Stimulated activated naive CD4-positive, alpha-beta T cell (primary cell): Measurements from ENCODE around the gene PRDM16.

Experiments used
- DNase-seq, 6 experiments: peaks; one replicate each; lab custom pipeline; 2025; lab: John Stamatoyannopoulos, UW

Gene PRDM16

DNA sequence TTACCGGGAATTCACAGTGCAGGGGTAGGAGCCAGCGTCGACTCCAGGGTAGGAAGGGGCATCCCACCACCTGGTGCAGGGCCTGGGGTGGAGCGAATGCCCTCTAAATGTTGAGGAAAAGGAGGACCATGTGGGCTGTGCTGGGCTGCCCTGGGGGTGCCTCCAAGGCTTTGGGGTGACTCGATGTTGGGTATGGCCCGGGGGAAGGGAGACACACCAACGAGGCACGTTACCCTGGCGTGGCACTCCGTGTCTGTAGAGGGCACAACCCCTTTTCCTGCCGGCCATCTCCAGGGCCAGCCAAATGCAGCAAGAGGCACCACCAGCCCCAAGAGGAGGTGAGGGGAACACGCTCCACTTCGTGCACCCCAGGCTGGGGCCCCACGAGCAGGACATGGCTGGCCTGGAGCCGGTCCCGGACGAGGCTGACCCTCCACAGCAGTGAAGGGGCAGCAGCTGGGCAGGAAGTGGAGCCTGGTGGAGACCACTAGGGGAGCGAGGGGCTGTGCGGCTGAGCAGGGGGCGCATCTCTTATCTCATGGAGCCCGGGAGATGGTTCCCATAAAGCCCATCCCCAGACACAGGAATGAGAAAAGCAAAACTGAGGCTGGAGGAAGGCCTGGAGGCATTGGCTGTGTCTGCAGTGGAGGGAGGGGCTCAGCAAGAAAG lies 36.5 kb upstream of the PRDM16 start:
- no peak for DNase-seq

DNA sequence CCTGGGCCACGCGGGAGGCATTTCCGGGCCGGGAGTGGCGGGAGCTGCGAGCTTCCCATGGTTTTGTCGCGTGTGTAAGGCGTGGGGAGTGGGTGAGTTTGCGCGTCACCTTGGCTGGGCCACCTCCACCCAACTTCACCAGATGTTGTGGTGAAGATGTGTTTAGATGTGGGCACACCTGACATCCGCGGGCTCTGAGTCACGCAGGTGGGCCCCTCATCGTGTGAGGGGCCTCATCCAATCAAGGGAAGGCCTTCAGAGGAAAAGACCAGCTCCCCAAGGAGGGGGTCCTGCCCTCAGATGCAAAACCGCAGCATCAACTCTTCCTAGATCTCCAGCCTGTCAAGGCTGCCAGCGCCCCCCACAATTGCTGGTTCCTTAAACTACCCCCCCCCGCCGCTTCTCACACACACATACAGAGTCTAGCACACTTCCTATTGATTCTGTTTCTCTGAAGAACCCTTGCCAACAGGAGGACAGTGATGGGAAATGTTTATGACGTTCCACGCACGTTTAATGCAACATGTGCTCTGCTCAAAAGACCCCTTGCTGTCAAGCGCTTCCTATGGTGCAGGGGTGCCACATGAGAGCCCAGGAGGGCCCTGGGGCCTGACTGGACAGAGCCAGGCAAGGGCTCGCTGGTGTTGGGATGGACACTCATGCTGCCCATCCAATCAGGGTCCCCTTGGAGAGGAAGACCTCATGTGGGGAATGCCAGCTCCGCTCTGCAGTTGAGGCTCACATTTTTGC lies 35.8 kb upstream of the PRDM16 start:
- DNase-seq, result peak; percentile 33 to 84 (median 50)

DNA sequence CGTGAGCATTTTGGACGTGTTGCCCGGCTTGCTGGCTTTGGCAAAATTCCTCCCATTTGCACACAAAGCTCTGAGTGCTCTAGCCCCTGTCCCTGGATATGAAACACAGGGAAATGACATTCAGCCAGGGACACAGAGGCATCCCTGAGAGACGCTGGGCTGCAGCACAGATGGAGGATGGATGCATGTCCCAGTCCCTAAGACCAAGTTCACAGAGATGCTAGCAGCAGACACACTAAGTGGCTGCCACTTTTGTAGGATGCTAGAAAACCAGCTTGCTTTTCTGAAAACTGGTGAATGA lies 35.3 kb upstream of the PRDM16 start:
- DNase-seq, result no peak

DNA sequence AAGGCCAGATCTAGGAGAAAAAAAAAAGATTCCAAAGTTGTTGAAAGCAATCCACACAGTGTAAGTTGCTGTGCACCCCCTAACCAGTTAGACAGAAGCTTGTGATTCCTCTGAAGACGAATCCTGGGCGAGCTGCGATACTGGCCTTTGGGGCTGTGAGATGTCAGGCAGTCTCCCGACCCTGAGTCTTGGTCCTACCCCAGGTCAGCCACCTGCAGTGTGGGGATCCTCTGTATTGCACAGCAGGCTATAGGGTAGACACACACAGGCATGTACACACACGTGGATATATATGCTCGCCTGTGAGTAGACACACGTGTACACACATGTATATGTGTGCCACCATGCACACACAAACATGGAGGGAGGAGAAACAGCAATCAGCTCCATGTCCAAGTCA lies 34.8 kb upstream of the PRDM16 start:
- no peak for DNase-seq

DNA sequence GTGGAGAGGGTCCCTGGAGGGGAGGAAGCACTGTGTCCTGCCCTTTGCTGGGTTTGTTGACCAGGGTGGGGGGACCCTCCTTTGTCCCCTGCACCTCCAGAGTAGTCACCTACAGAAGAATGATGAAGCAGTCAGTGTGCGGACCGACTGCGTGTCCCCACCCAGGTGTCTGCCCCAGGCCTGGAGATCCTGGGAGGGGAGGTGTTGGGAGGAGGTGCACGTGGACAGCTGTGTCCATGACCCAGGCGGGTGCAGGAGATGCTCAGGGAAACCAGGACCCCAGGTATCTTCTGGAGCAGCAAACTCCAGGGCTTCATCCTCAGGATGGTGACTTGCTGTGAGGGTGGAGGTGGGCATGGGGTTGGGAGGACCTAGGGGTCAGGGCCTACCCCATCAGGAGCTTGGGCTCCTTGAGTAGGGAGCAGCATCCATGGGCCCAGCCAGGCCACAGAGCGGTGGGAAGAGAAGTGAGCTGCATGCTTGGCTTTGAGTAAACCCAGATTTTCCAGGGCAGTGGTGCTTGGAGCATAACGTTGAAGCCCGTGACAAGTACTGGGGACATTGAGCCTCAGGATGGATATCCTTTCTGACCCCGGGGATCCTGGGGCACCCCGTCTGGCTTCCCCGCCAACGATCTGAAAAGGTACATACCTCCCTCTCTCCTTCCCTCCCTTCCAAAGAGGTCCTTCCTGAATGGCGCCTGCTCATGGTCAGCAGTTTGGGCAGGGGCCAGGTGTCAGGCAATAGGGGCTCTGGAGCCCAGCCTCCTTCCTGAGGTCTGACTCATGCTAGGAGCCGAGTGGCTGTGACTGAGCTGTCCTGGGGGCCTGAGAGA lies 34.1 kb upstream of the PRDM16 start:
- DNase-seq, result no peak

DNA sequence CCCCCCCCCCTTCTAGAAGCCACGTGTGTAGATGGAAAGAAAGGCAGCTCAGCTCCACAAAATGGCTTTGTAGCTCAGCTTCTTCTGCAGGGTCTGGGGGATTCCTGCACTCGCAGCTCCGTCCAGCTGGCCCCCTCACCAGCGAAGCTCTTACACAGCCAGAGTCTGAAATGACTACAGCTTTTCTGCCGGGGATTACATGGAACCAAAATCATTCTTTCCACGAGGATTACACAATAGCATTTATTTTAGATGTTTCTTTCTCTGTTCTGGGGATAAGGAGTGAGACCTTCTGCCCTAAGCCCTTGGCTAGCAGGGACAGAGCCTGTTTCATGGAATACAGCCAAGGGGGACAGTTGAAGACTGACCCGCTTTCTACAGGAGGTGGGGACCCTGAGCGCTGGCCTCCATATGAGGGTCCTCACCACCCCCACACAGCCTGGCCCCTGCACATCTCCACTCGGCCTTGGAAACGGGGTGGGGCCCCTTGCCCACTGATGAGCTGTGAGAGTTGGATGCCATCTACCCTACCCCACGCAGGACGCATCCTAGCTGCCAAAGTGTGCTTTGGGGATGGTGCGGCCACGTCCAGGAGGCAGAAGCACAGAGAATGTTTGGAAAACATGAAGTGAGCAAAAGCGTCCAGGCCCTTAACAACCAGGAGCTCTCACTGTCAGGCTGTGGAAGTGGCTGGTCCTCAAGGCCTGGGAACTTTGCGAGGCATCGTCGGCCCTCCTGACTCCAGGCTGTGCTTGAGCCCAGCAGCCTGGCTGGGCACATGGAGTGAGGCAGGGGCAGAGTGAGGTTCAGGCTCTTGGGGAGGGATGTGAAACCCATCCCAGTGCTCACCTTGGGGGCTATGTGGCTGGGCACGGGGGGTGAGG lies 33.2 kb upstream of the PRDM16 start:
- no peak for DNase-seq

DNA sequence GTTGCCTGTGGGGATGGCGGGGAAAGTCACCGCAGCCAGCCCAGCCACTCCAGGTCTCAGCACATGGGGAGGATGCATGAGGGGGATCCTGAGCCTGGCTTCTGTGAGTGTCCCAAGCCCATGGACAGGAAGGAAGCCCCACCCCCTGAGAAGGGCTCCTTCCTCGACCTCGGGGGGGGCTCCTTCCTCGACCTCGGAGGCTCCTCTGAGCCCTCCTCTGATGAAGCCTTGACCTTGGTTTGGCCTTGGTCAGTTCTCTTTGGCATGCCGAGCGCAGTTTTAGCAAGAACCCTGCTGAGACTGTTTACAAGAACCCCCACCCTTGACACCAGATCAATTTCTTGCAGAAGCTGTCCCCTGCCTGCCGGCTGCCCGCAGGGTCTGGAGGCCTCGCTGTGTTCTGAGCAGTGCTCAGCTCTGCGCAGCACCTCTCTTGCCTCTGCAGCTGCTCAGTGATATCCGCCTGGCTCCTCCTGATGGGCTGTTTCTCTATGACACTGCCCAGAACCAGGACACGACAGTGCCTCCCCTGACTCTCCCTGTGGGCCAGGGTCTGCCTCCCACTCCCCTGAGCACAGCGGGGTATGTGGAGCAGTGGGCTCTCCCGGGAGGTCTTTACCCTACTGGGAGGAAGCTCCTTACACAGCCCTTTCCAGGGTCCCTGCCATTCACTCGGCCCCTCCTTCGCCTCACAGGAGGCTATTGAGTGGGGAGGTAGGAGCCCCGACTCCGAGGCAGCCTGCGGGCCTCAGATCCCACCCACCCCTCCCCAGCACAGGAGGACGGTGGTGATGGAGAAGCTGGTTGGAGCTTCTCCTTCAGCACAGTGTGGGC lies 32.3 kb upstream of the PRDM16 start:
- DNase-seq, result no peak

DNA sequence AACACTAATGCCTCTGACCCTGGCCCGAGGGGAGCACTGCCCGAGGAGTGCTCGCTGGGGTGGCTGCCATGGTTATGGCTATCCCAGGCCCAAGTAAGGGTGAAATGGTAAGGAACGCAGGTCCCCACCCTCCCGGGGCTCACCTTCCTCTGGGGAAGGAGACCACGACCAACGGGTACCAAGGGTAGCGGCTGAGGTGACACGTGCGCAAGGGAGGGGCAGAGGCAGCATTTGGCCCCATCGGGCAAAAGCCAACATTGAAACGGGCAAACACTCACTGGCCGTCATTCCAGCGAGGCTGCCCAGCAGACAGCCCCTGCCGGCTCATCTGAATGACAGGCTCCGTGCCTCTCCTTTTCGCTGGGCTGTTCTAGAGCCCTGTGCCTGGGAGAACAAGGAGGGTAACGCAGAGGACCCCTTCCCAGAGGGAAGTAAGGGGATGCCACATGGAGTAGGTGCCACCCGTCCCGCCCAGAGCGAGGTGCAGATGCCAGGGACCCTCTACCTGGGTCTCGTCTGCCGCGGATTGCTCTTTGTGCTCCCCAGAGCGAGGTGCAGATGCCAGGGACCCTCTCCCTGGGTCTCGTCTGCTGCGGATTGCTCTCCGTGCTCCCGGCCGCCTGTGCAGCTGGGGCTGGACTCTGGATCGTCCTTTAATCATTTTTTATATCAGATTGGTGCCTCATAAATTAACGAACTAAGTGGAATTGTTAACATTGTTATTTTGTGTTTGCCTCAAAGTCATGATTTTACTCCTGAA lies 31.5 kb upstream of the PRDM16 start:
- no peak for DNase-seq

DNA sequence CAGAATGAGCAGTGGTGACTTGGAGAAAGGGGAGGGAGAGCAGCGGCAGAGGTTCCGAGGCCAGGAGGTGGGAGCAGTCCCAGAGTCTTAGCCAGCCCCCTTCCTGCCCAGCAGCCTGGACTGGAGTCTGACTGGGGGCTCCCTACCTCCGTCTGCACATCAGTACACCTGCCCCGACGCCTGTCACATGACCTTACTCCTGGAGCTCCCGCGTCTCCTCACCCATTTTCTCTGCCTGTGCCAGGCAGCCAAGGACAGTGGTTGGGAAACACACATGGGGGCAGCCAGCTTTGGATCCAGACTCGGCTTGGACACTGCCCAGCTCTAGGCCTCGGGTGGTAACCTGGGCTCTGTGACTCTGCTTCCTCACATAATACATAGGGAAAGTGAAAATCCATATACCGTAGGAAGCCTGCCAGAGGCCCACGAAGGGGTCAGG lies 30.9 kb upstream of the PRDM16 start:
- no peak for DNase-seq

DNA sequence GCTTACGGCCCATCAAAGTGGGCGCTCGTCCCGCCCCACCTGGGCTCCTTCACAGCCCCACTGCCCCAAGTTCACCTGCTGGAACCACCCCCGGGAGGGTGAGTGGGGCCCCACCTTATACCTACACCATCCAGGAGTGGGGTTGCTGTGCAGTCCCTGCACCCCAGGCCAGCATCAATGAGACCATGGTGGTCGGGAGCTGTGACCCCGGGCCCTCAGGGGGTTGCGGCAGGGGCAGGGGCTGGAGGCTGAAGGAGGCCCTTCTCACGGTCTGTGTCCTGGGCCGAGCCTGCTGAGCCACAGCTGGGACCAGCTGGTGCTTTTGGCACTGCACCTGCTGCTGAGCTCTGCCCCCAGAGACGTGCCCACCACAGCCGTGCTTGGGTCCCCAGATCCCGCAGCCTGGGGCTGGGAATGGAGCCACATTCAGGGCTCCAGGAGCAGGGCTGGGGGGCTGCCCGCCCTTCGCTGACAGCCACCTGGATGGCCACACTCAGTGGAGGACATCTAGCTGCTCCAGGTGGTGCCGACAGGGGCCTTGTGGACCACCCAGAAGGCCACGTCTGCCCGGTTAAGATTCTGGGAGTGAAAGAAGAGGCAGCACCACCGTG lies 30.3 kb upstream of the PRDM16 start:
- DNase-seq, result no peak

DNA sequence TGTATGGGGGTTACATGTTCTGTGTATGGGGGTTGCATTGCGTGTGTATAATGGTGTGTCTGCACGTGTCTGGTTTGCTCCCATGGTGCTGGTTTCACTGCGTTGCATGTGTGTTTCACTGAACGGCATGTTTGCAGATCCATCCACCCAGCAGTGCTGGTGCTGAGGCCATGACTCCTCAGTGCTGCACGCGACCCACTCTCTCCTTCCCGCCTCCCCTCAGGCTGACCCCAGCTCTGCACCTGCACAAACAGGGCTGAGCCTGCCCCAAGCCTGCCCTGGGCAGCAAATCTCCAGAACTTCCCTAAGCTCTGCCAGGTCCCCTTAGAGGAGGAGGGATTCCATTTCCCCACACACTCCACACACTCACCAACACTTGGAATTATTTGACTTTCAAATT lies 29.0 kb upstream of the PRDM16 start:
- no peak for DNase-seq

DNA sequence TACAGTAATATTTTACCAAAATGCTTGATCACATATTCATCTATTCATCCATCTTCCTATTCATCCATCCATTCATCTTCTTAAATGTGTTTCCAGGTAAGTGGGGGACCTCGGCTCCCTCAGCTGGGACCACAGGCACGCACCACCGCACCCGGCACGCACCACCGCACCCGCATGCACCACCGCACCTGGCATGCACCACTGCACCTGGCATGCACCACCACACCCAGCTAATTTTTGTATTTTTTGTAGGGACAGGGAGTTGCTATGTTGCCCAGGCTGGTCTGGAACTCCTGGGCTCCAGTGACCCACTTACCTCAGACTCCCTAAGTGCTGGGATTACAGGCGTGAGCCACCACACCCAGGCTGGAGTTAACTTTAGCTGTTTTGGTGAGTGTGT lies 26.5 kb upstream of the PRDM16 start:
- no peak for DNase-seq

DNA sequence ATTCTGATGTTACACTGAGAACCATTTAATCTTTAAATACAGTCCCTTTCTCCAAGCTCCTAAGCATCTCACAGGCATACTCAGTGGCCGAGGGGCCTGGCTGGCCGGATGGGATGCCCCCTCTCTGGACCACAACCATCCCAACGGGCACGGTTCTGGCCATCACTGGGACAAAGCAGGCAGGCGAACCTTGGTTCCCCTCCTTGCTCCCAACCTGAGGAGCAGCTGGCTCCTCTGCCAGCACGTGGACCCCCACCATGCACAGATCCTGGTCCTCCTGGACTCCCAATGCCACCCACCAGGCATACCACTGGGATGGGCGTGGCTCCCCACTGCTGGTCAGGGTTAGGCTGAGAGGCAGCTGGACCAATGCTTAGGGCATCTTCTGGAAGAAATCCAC lies 19.8 kb upstream of the PRDM16 start:
- no peak for DNase-seq

DNA sequence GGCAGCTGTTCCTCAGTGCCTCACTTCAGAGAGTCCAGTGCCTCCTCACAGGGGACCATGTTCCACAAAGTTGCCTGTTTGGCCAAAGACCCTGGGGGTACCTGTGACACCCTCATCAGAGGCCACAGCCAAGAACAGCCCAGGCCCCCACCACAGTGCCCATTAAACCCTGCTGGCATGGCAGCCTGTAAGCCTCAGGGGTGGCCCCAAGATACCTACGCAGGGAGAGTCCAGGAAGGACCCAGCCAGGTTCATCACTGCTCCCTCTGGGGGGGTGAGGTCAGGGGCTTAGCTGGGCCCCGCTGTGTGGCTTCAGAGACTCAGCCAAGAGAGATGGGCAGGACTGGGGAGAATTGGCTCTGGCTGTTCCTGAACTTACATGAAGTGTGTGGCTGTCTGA lies 19.1 kb upstream of the PRDM16 start:
- no peak for DNase-seq

DNA sequence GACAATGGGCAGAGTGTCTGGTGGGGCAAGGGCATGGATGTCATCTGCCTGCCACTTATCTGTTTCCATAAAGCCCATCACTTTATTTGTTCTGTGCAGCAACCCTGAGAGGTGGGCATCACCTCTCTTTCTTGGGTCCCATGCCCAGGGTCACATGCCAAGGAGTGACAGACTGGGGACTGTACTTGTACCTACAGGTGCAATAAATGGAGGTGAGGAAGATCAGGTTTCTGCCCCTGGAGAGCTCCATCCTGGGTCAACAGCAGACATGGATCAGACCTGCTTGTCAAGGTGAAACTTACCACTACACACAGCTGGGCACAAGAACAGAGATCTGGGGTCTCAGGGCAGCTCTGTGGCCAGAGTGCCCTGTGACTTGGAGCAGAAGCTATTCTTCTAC lies 18.4 kb upstream of the PRDM16 start:
- no peak for DNase-seq

DNA sequence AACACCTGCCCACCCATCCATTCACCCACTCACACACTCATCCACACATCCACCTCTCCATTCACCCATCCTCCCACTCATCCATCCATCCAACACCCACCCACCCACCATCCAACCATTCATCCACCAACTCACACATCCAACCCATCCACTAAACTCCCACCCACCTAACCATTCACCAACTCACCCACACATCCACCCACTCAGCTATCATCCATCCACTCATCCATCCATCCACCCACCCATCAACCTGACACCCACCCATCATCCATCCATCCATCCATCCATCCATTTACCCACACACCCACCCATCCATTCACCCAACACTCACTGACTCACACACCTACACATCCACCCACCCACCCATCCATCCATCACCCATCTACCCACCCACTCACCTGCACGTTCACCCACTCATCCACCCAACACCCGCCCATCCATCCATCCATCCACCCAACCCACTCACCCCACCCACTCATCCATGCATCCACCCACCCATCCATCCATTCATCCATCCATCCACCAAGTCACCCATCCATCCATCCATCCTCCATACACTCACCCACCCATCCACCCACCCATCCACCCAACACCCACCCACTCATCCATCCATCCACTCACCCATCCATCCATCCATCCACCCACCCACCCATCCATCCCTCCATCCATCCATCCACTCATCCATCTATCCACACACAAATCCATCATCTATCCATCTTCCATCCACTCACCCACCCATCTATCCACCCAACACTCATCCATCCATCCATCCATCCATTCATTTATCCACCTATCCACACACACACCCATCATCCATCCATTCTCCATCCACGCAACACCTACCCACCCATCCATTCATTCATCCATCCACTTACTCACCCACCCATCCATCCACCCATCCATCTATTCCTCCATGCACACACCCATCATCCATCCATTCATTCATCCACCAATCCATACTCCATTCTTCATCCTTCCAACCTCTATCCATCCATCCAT lies 17.4 kb upstream of the PRDM16 start:
- no peak for DNase-seq

DNA sequence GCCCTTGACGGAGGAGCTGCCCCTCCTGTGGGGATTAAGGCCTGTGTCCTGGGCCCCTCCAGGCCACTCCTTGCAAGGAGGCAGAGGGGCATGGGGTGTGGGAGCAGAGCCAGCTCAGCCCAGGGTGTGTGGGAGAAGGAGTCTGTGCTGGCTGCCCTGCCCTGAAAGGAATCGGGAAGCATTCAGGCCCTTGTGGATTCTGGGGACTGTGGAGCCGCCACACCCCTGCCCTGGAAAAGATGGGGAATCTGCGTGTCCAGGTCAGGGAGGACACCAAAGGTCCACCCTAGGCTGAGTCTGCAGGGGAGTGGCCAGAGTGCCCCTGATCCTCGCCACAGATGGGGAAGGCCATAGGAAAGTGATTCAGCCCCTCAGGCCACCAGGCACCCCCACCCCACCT lies 16.5 kb upstream of the PRDM16 start:
- no peak for DNase-seq

DNA sequence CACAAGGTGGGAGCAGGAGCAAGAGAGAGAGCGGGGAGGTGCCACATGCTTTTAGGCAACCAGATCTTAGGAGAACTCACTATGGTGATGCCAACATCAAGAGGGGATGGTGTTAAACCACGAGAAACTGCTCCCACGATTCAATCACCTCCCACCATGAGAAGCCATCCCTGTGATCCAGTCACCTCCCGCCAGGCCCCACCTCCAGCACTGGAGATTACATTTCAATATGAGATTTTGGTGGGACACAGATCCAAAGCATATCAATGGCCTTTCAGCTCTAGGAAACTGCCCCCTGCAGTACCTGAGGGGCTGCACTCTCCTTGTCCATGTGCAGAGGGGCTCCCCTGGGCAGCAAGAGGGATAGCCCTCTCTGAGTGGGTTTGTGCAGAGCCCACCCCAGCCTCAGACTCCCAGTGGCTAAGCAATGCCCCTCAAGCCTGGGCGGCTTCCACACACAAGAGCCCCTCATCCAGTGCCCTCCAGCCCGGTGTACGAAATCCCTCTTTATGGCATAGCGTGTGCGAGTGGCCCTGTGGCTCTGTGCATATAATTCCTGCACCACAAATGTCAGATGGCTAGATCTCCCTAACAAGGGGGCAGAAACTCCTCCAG lies 15.5 kb upstream of the PRDM16 start:
- DNase-seq, result no peak
